ENCODE results near the gene SYCE1L. TPM values are rescaled to one million over a fixed set of nuclear protein-coding genes. Genes with fewer than 3 reads are reported as not detected.

The SYCE1L gene
- total and polyA plus RNA-seq, 9 of the 15 experiments (the other 6 are each of a cell fraction or from before 2014, with no cell fraction given), result 0.54 to 2.7 (median 1.1) TPM; not detected in 5

DNA sequence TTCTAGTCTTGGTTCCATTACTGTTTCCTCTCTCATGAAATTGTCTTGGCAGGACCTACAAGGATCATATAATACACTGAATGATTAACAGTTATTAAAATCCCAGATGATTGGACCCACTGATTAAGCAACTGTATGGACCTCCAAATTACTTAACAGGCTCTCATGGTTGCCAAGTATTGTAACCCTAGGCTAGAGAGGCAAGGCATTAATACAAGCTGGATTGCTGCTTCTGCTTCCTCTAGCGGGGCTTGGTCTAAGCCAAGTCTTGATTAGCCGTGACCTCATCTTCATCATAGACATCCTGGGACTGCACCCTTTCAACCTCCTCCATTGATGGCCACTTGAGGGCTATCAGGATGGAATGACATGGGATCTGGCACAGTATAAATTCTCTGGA lies 46.9 kb downstream of the SYCE1L start (continued):
- no peak for TF ChIP-seq SMAD1 (IDR thresholded peaks at IDR 0.05; ENCODE audit: low read depth, low read length, partially characterized antibody)
- TF ChIP-seq SNIP1 (IDR thresholded peaks at IDR 0.05; ENCODE audit: low read depth), result no peak

DNA sequence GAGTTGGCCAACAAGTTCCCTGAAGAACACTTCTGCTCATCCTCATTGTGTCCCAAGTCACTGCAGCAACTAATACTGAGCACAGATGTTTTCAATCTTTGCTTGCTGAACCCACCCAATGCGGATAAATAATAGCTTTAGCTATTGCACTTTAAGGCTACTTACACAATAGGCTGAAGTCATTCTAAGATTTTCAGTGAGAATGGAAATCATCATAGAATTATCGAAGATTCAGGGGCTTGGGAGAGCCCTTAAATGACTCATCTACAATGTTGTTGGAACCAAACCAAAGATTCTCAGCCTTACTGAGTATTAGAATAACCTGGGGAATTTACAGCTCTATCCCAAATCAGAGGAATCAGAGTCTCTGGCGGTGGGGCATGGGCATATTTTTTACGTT lies 51.2 kb downstream of the SYCE1L start:
- no peak overlapping the region for H2AFZ ChIP-seq (ENCODE audit: low read depth, low read length)
- in situ Hi-C loops (cut with MboI), result no loop called here
- H3K27me3 ChIP-seq (ENCODE audit: control insufficient read depth in 2 of 2, insufficient read depth in 2 of 2, low read length in 2 of 2), result no peaks in the 10 kb centered on the region
- ChIA-PET POLR2A (no interaction called here), CTCF (ENCODE audit: low intra/inter-chr PET ratio) (no interaction called here)
- H4K20me1 ChIP-seq (replicated peaks; ENCODE audit: control insufficient read depth, insufficient read depth, low read length), result no peaks in the 10 kb centered on the region
- H3K4me3 ChIP-seq, result no peak overlapping the region
- FAIRE-seq (no peak), ATAC-seq (no peak), DNase-seq (ENCODE audit: extremely low read depth in 1 of 4, low spot score in 3 of 4) (no peak)
- H3K9me1 ChIP-seq (ENCODE audit: control insufficient read depth, insufficient read depth, low read length), result no peaks in the 10 kb centered on the region
- no peak overlapping the region for H3K9ac ChIP-seq (ENCODE audit: insufficient read depth in 1 of 2, low read depth in 2 of 2, low read length in 2 of 2)
- no peaks in the 10 kb centered on the region for H3K4me1 ChIP-seq (replicated peaks in 1 of 2; ENCODE audit: control insufficient read depth in 2 of 2, insufficient read depth in 2 of 2, low read length in 2 of 2)
- H3K27ac ChIP-seq (ENCODE audit: extremely low read depth, low read depth, low read length), result no peak overlapping the region
- H3K36me3 ChIP-seq (ENCODE audit: control insufficient read depth, insufficient read depth, low read length), result no peaks in the 10 kb centered on the region
- 1% methylated on average over 4 of the region's 4 CpGs for WGBS (ENCODE audit: insufficient coverage, low coverage, missing lambda C conversion rate)
- TF ChIP-seq ARID1B (IDR thresholded peaks at IDR 0.05) (no peak), KLF1 (tag; IDR thresholded peaks at IDR 0.05) (no peak), POLR2A (conservative IDR thresholded peaks at IDR 0.05) (no peak), NUFIP1 (IDR thresholded peaks at IDR 0.05; ENCODE audit: partially characterized antibody) (no peak)
- intact Hi-C loops (cut with micrococcal nuclease), result no loop called here
- no peaks in the 10 kb centered on the region for H3K9me3 ChIP-seq (replicated peaks; ENCODE audit: control insufficient read depth, insufficient read depth, low read depth, low read length)
- BruUV-seq (replicated peaks), result no TSS peak
- no peaks in the 10 kb centered on the region for H3K79me2 ChIP-seq (ENCODE audit: control insufficient read depth, insufficient read depth, low read length)
- no peak overlapping the region for H3K4me2 ChIP-seq (ENCODE audit: insufficient read depth, low read length)

Other genes with a start within 250 kb of the SYCE1L start
- gene MON1B, start 8.2 kb upstream of the SYCE1L start, total RNA-seq (2014; rRNA removed), result 13.4 and 18.7 TPM in 2 replicates
- gene MON1B, start 8.2 kb upstream of the SYCE1L start, total RNA-seq (2014; rRNA removed; fragmentation: Illumina TruSeq; extraction: Trizol), result 6.7 and 7.3 TPM in 2 replicates
- 7.8 TPM in 2 replicates for gene MON1B, start 8.2 kb upstream of the SYCE1L start, total RNA-seq (2015; rRNA removed; fragmentation: Illumina TruSeq; extraction: Trizol)
- gene MON1B, start 8.2 kb upstream of the SYCE1L start, total RNA-seq (2021), result 53.8 and 66.0 TPM in 2 replicates
- gene MON1B, start 8.2 kb upstream of the SYCE1L start, polyA plus RNA-seq (2011; rRNA removed), result 12.6 and 16.4 TPM in 2 replicates
- 24.5 and 33.4 TPM in 2 replicates for gene MON1B, start 8.2 kb upstream of the SYCE1L start, polyA plus RNA-seq (2014; fragmentation: Illumina TruSeq; extraction: Trizol)
- 1 to 10 TPM; 5.0 to 5.4 TPM for gene MON1B, start 8.2 kb upstream of the SYCE1L start, polyA plus RNA-seq (2014; fragmentation: Nextera tagmentation; extraction: Ambion mirVana)
- gene MON1B, start 8.2 kb upstream of the SYCE1L start, polyA plus RNA-seq (2014; rRNA removed), result 25.8 and 32.2 TPM in 2 replicates
- not detected in 2 replicates for gene ADAMTS18, start 235.6 kb downstream of the SYCE1L start, total RNA-seq (2014; rRNA removed)
- not detected in 2 replicates for gene ADAMTS18, start 235.6 kb downstream of the SYCE1L start, total RNA-seq (2014; rRNA removed; fragmentation: Illumina TruSeq; extraction: Trizol)
- gene ADAMTS18, start 235.6 kb downstream of the SYCE1L start, total RNA-seq (2015; rRNA removed; fragmentation: Illumina TruSeq; extraction: Trizol), result not detected in 2 replicates
- gene ADAMTS18, start 235.6 kb downstream of the SYCE1L start, total RNA-seq (2021), result not detected in 2 replicates
- gene ADAMTS18, start 235.6 kb downstream of the SYCE1L start, polyA plus RNA-seq (2011; rRNA removed), result not detected in 2 replicates
- gene ADAMTS18, start 235.6 kb downstream of the SYCE1L start, polyA plus RNA-seq (2014; fragmentation: Illumina TruSeq; extraction: Trizol), result not detected in 2 replicates
- not detected for gene ADAMTS18, start 235.6 kb downstream of the SYCE1L start, polyA plus RNA-seq (2014; fragmentation: Nextera tagmentation; extraction: Ambion mirVana)
- gene ADAMTS18, start 235.6 kb downstream of the SYCE1L start, polyA plus RNA-seq (2014; rRNA removed), result not detected in 2 replicates

Data from K562 (cell line).